SK-N-SH (cell line): ENCODE results near the gene GAPVD1. TPM values are rescaled to one million over a fixed set of nuclear protein-coding genes. Genes with fewer than 3 reads are reported as not detected.

Experiments
- CTCF ChIA-PET: fragments of 300-600, 350-600 bp; formaldehyde crosslinking; extraction: SDS; loops from one replicate; lab custom pipeline; 2021; lab: Yijun Ruan, JAX
- POLR2A ChIA-PET: fragments of 350-600 bp; sonication (Branson Sonifier 250); formaldehyde crosslinking; extraction: SDS; loops from one replicate; lab custom pipeline; 2020; ENCODE audit warnings: antibody characterized with exemption, inconsistent platforms; lab: Yijun Ruan, JAX
- DNase-seq: peaks from one replicate; pipeline ENCODE4 v3.0.0; 2012
- H2AFZ ChIP-seq: fragments of 200-600 bp; sonication (generic); 2 replicates; pipeline ENCODE4 v1.8.1; 2016; ENCODE audit warnings: antibody characterized with exemption, mild to moderate bottlenecking, low read depth
- H3F3A ChIP-seq: fragments of 200-600 bp; sonication (generic); replicated peaks from 2 replicates; pipeline ENCODE3; 2016; ENCODE audit warnings: antibody characterized with exemption, mild to moderate bottlenecking; ENCODE audit not compliant: insufficient read depth
- H3K27ac ChIP-seq, 2 experiments: fragments of 200-500 bp in 1 of 2; fragments of 200-600 bp in 1 of 2; sonication (Bioruptor generic) in 1 of 2; sonication (generic), shearing (Covaris generic) in 1 of 2; 2 replicates each; pipeline versions ENCODE4 v1.5.1 to v1.6.1; 2014 to 2016; ENCODE audit warnings: low read depth in 2 of 2, inconsistent platforms in 1 of 2, low read length in 1 of 2, mild to moderate bottlenecking in 1 of 2, mixed read lengths in 1 of 2
- H3K27me3 ChIP-seq: fragments of 200-600 bp; sonication (generic), shearing (Covaris generic); 2 replicates; pipeline ENCODE4 v1.6.1; 2016; ENCODE audit warnings: mixed run types; ENCODE audit not compliant: insufficient read depth
- H3K36me3 ChIP-seq, 2 experiments: fragments of 200-500 bp in 1 of 2; fragments of 200-600 bp in 1 of 2; sonication (Bioruptor generic) in 1 of 2; sonication (generic) in 1 of 2; replicated peaks in 1 of 2; 2 replicates each; pipeline versions ENCODE3 to v1.5.1; 2014 to 2016; ENCODE audit warnings: low read length in 1 of 2, mild to moderate bottlenecking in 1 of 2; ENCODE audit not compliant: insufficient read depth in 2 of 2, control insufficient read depth in 1 of 2
- H3K4me1 ChIP-seq, 2 experiments: fragments of 200-500 bp in 1 of 2; fragments of 200-600 bp in 1 of 2; sonication (Bioruptor generic) in 1 of 2; sonication (generic), shearing (Covaris generic) in 1 of 2; 2 replicates each; pipeline versions ENCODE4 v1.5.1 to v1.6.1; 2014 to 2016; ENCODE audit warnings: low read depth in 1 of 2, low read length in 1 of 2, mixed run types in 1 of 2; ENCODE audit not compliant: insufficient read depth in 2 of 2, control insufficient read depth in 1 of 2
- H3K4me2 ChIP-seq: fragments of 200-600 bp; sonication (generic), shearing (Covaris generic); 2 replicates; pipeline ENCODE4 v1.6.1; 2017; ENCODE audit warnings: mixed run types
- H3K4me3 ChIP-seq, 2 experiments: fragments of 200-500 bp in 1 of 2; fragments of 200-600 bp in 1 of 2; sonication (Bioruptor generic) in 1 of 2; sonication (generic), shearing (Covaris generic) in 1 of 2; 2 replicates each; pipeline versions ENCODE4 v1.5.1 to v1.8.1; 2014 to 2016; ENCODE audit warnings: low read depth in 2 of 2, inconsistent platforms in 1 of 2, low read length in 1 of 2, mild to moderate bottlenecking in 1 of 2, mixed read lengths in 1 of 2, moderate library complexity in 1 of 2
- H3K79me2 ChIP-seq: fragments of 200-600 bp; sonication (generic); 2 replicates; pipeline ENCODE4 v1.8.1; 2017; ENCODE audit warnings: mild to moderate bottlenecking; ENCODE audit not compliant: insufficient read depth
- H3K9ac ChIP-seq: fragments of 200-600 bp; sonication (generic); 2 replicates; pipeline ENCODE4 v1.6.1; 2017; ENCODE audit warnings: mixed run types
- H3K9me2 ChIP-seq: fragments of 200-600 bp; sonication (generic); 2 replicates; pipeline ENCODE4 v1.6.1; 2017; ENCODE audit warnings: mixed run types
- H3K9me3 ChIP-seq: fragments of 200-600 bp; sonication (generic); 2 replicates; pipeline ENCODE4 v1.6.1; 2017; ENCODE audit warnings: mixed run types, mild to moderate bottlenecking, moderate library complexity
- H4K20me1 ChIP-seq: fragments of 200-600 bp; sonication (generic); 2 replicates; pipeline ENCODE4 v1.6.1; 2017; ENCODE audit warnings: mild to moderate bottlenecking, mixed run types; ENCODE audit not compliant: insufficient read depth
- CTCF ChIP-seq: fragments of 200-600 bp; sonication (generic); IDR thresholded peaks from 2 replicates; pipeline ENCODE4 v1.6.1; 2017; ENCODE audit warnings: antibody characterized with exemption, mild to moderate bottlenecking, moderate library complexity
- EZH2phosphoT487 ChIP-seq: fragments of 200-600 bp; sonication (generic); IDR thresholded peaks from 2 replicates; pipeline ENCODE4 v1.6.1; 2017; ENCODE audit warnings: low read depth, mixed run types, mild to moderate bottlenecking, antibody characterized with exemption, moderate library complexity, borderline replicate concordance
- FOSL2 ChIP-seq: IDR thresholded peaks from 2 replicates; pipeline ENCODE4 v1.4.0; 2012; ENCODE audit warnings: low read depth, mild to moderate bottlenecking, moderate library complexity, borderline replicate concordance
- GATA2 ChIP-seq: sonication (generic); formaldehyde crosslinking; IDR thresholded peaks from 2 replicates; pipeline ENCODE4 v1.5.0; 2020; ENCODE audit warnings: mild to moderate bottlenecking, missing genetic modification reagents
- MAX ChIP-seq: IDR thresholded peaks from 2 replicates; pipeline ENCODE4 v1.4.0; 2012; ENCODE audit warnings: low read depth
- PBX3 ChIP-seq: IDR thresholded peaks from 2 replicates; pipeline ENCODE4; 2012
- POLR2AphosphoS5 ChIP-seq: IDR thresholded peaks from 2 replicates; pipeline ENCODE4 v1.6.1; 2012; ENCODE audit warnings: low read depth, low read length
- REST ChIP-seq: IDR thresholded peaks from 2 replicates; pipeline ENCODE4 v1.6.1; 2012; ENCODE audit warnings: mild to moderate bottlenecking, low read depth, low read length, moderate library complexity
- RFX5 ChIP-seq: IDR thresholded peaks from 2 replicates; pipeline ENCODE4 v1.6.1; 2012; ENCODE audit warnings: mild to moderate bottlenecking, improper control_type of control experiment, low read length
- TCF12 ChIP-seq: IDR thresholded peaks from 2 replicates; pipeline ENCODE4 v1.4.0; 2012
- USF1 ChIP-seq: IDR thresholded peaks from 2 replicates; pipeline ENCODE4 v1.4.0; 2012; ENCODE audit warnings: low read depth, borderline replicate concordance
- USF2 ChIP-seq: fragments of 150-350 bp; IDR thresholded peaks from 2 replicates; pipeline ENCODE4 v1.6.1; 2017; ENCODE audit warnings: antibody characterized with exemption, low read length, low read depth, borderline replicate concordance
- whole genome bisulfite sequencing: methylation state at CpG from one replicate; pipeline ENCODE4 v1.1.6; 2017; ENCODE audit warnings: low lambda C conversion rate; 5-methylcytosine and 5-hydroxymethylcytosine counted together
- polyA plus RNA-seq, 3 experiments: library from polyadenylated mRNA; depleted of rRNA; stranded (reverse); fragments of >200 nt; gene quantifications; 2 replicates each; pipeline ENCODE4 v1.2.3, GENCODE V29; 2012

Gene GAPVD1
- polyA plus RNA-seq, 1 of the 3 experiments (the other 2 are of a cell fraction), result 10.5 TPM

- H3K27me3 ChIP-seq, result no peaks in the 10 kb centered on the region
- H3K36me3 ChIP-seq, result no peaks in the 10 kb centered on the region
- H3K27ac ChIP-seq, result no peak overlapping the region
- H3K4me3 ChIP-seq, result no peak overlapping the region
- DNase-seq, result no peak
- no peak overlapping the region for H2AFZ ChIP-seq
- POLR2A ChIA-PET, result no interaction called here
- H3F3A ChIP-seq, result peaks cover 3% of the 10 kb centered on the region
- H4K20me1 ChIP-seq, result no peaks in the 10 kb centered on the region
- WGBS, result 63% methylated on average over 5 of the region's 6 CpGs
- TF ChIP-seq FOSL2 (no peak), MAX (no peak), REST (no peak), RFX5 (no peak), USF2 (no peak), POLR2AphosphoS5 (no peak), TCF12 (no peak), CTCF (no peak), USF1 (no peak), EZH2phosphoT487 (no peak), PBX3 (no peak), GATA2 (CRISPR knock-in tag) (no peak)
- no peak overlapping the region for H3K4me2 ChIP-seq
- H3K9me3 ChIP-seq, result no peaks in the 10 kb centered on the region
- CTCF ChIA-PET, result no interaction called here
- no peaks in the 10 kb centered on the region for H3K79me2 ChIP-seq
- no peak overlapping the region for H3K9ac ChIP-seq
- H3K9me2 ChIP-seq, result no peaks in the 10 kb centered on the region
- no peaks in the 10 kb centered on the region for H3K4me1 ChIP-seq
Observed at GRCh38 chr9:125388978-125389377, 127.4 kb downstream of the GAPVD1 start.
